HG03108 (cell line): ENCODE data around the gene MRTO4.

Experiments used
- ATAC-seq: cut with Tn5 transposase; IDR thresholded peaks from one replicate; pipeline ENCODE4 v1.9.1; 2021; ENCODE audit warnings: moderate library complexity; ENCODE audit not compliant: unreplicated experiment

MRTO4 gene

GRCh38 chr1:19308509-19308907 is 56.9 kb downstream of the MRTO4 start:
- ATAC-seq: no peak

GRCh38 chr1:19309123-19309813 is 57.7 kb downstream of the MRTO4 start:
- no peak for ATAC-seq
